Measurements from ENCODE around the gene ECE1. TPM values are rescaled to one million over a fixed set of nuclear protein-coding genes. Genes with fewer than 3 reads are reported as not detected.

ECE1 gene
- total and polyA plus RNA-seq, 2 of the 13 experiments (the other 11 are each of a cell fraction or from before 2014, with no cell fraction given): 13.5 to 21.2 TPM

DNA sequence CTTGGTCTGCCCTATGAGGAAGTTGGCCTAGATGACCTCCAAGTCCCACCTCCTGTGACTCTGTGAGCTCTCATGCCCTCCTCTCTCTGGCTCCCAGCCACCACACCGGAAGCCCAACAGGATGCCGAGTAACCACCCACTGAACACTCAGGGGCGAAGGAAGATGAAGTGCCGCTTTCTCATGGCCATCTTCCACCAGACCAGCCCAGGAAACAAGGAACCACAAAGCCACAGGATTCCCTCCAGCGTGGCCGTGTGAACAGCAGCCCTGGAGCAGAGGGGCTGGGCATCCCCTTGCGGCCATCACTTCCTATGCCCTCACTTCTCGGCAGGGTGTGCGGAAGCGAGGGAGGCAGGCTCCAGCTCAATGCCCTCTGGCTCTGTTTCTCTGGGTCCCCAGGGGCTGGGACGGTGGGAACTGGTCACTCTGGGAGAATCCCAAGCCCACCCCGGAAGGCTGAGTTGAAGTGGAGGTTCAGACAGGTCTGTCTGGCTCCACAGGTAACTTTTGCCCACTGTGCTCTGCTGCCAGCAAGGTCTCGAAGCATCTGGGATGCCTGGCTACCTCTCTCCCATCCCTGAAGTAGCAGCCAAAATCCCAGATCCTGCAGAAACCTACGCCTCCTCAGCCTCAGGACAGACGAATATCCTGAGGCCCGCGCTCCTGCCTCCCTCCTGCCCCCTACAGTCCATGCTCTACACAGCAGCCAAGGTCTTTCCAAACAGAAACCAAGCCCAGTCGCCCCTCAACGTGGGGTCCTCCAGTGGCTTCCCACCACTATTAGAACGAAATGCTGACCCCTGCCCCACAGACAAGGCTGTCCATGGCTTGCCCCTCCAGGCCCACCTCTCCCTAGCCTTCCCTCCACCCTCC is 44.2 kb upstream of the ECE1 start (continued):
- no peak for TF ChIP-seq ZNF496 (CRISPR knock-in tag; IDR thresholded peaks at IDR 0.05; ENCODE audit: insufficient replicate concordance)
- no peak for TF ChIP-seq RBM39 (IDR thresholded peaks at IDR 0.05; ENCODE audit: low read depth, low read length, poor library complexity, severe bottlenecking)
- no peak for TF ChIP-seq ZFP41 (CRISPR knock-in tag; IDR thresholded peaks at IDR 0.05; ENCODE audit: borderline replicate concordance)
- 0 out of 2 replicates have a peak, but pooled peaks have one; percentile 61 for TF ChIP-seq ARID2 (CRISPR knock-in tag; IDR thresholded peaks at IDR 0.05; ENCODE audit: borderline replicate concordance)
- no peak for TF ChIP-seq DNMT3B (CRISPR knock-in tag; conservative IDR thresholded peaks at IDR 0.05)
- TF ChIP-seq SP5 (CRISPR knock-in tag; IDR thresholded peaks at IDR 0.05; ENCODE audit: borderline replicate concordance, low read depth): 0 out of 2 replicates have a peak, but pooled peaks have one; percentile 22
- peak; percentile 31; the same call in 1 of the 2 replicates for TF ChIP-seq ZNF768 (CRISPR knock-in tag; IDR thresholded peaks at IDR 0.05)
- TF ChIP-seq, protein P1, sequence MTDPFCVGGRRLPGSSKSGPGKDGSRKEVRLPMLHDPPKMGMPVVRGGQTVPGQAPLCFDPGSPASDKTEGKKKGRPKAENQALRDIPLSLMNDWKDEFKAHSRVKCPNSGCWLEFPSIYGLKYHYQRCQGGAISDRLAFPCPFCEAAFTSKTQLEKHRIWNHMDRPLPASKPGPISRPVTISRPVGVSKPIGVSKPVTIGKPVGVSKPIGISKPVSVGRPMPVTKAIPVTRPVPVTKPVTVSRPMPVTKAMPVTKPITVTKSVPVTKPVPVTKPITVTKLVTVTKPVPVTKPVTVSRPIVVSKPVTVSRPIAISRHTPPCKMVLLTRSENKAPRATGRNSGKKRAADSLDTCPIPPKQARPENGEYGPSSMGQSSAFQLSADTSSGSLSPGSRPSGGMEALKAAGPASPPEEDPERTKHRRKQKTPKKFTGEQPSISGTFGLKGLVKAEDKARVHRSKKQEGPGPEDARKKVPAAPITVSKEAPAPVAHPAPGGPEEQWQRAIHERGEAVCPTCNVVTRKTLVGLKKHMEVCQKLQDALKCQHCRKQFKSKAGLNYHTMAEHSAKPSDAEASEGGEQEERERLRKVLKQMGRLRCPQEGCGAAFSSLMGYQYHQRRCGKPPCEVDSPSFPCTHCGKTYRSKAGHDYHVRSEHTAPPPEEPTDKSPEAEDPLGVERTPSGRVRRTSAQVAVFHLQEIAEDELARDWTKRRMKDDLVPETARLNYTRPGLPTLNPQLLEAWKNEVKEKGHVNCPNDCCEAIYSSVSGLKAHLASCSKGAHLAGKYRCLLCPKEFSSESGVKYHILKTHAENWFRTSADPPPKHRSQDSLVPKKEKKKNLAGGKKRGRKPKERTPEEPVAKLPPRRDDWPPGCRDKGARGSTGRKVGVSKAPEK (CRISPR knock-in tag; IDR thresholded peaks at IDR 0.05; ENCODE audit: borderline replicate concordance): no peak
- TF ChIP-seq RAD21 (CRISPR knock-in tag; IDR thresholded peaks at IDR 0.05): peak; percentile 61; the same call in 1 of the 2 replicates
- 0 out of 2 replicates have a peak, but pooled peaks have one; percentile 67 for TF ChIP-seq ZNF546 (CRISPR knock-in tag; conservative IDR thresholded peaks at IDR 0.05)
- TF ChIP-seq XRCC5 (optimal IDR thresholded peaks at IDR 0.05; ENCODE audit: low read length): peak; percentile 72
- TF ChIP-seq ZNF616 (CRISPR knock-in tag; IDR thresholded peaks at IDR 0.05; ENCODE audit: low read depth): no peak
- no peak for TF ChIP-seq POLR2AphosphoS2 (IDR thresholded peaks at IDR 0.05; ENCODE audit: low read depth, low read length)
- TF ChIP-seq ZSCAN21 (CRISPR knock-in tag; IDR thresholded peaks at IDR 0.05; ENCODE audit: borderline replicate concordance): peak; percentile 31; the same call in 1 of the 2 replicates
- no peak for TF ChIP-seq REPIN1 (CRISPR knock-in tag; IDR thresholded peaks at IDR 0.05; ENCODE audit: borderline replicate concordance, low read depth)
- TF ChIP-seq SSRP1 (CRISPR knock-in tag; IDR thresholded peaks at IDR 0.05): peak; percentile 88; the same call in 1 of the 2 replicates
- no peak for TF ChIP-seq ZNF773 (CRISPR knock-in tag; IDR thresholded peaks at IDR 0.05; ENCODE audit: borderline replicate concordance)
- TF ChIP-seq, protein P2, sequence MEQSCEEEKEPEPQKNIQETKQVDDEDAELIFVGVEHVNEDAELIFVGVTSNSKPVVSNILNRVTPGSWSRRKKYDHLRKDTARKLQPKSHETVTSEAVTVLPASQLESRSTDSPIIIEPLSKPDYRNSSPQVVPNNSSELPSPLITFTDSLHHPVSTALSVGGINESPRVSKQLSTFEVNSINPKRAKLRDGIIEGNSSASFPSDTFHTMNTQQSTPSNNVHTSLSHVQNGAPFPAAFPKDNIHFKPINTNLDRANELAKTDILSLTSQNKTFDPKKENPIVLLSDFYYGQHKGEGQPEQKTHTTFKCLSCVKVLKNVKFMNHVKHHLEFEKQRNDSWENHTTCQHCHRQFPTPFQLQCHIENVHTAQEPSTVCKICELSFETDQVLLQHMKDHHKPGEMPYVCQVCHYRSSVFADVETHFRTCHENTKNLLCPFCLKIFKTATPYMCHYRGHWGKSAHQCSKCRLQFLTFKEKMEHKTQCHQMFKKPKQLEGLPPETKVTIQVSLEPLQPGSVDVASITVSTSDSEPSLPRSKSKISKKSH (CRISPR knock-in tag; IDR thresholded peaks at IDR 0.05; ENCODE audit: borderline replicate concordance): no peak
- TF ChIP-seq, protein P3, sequence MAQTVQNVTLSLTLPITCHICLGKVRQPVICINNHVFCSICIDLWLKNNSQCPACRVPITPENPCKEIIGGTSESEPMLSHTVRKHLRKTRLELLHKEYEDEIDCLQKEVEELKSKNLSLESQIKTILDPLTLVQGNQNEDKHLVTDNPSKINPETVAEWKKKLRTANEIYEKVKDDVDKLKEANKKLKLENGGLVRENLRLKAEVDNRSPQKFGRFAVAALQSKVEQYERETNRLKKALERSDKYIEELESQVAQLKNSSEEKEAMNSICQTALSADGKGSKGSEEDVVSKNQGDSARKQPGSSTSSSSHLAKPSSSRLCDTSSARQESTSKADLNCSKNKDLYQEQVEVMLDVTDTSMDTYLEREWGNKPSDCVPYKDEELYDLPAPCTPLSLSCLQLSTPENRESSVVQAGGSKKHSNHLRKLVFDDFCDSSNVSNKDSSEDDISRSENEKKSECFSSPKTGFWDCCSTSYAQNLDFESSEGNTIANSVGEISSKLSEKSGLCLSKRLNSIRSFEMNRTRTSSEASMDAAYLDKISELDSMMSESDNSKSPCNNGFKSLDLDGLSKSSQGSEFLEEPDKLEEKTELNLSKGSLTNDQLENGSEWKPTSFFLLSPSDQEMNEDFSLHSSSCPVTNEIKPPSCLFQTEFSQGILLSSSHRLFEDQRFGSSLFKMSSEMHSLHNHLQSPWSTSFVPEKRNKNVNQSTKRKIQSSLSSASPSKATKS (CRISPR knock-in tag; IDR thresholded peaks at IDR 0.05): no peak
- no peak for TF ChIP-seq ZNF460 (CRISPR knock-in tag; IDR thresholded peaks at IDR 0.05; ENCODE audit: borderline replicate concordance)
- TF ChIP-seq ZNF776 (CRISPR knock-in tag; IDR thresholded peaks at IDR 0.05): no peak
- TF ChIP-seq ZNF724P (CRISPR knock-in tag; IDR thresholded peaks at IDR 0.05; ENCODE audit: borderline replicate concordance): no peak

Measured in HepG2 (cell line).